ENCODE data around the gene CMSS1.

CMSS1 gene

DNA sequence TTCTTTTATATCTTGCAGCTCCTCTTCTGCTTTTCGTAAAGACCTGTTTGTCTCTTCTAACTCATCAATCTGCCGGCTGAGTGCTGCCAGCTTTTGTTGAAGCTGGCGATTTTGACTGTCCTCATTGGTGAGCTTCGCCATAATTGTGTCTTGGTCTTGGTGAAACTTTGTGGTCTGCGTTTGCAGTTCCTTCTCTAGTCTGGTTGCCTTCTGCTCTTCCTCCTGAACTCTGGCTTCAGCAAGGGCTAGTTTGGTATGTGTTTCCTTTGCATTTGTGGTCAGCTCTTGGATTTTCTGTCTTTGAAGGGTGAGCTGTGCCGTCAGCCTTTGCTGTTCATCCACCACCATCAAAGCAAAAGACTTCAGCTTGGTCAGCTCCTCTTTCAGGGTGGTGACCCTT is 32.9 kb downstream of the CMSS1 start:
- no peaks in the 10 kb centered on the region for H3K27me3 ChIP-seq (ENCODE audit: control insufficient read depth in 2 of 2, insufficient read depth in 2 of 2, low read length in 2 of 2)
- peaks cover 0 to 3% of the 10 kb centered on the region in 2 donors for H3K36me3 ChIP-seq (ENCODE audit: control insufficient read depth in 2 of 2, insufficient read depth in 2 of 2, low read length in 2 of 2)
- no peak overlapping the region for H3K27ac ChIP-seq (ENCODE audit: low read depth in 2 of 2, low read length in 2 of 2)
- no peak overlapping the region for H3K4me3 ChIP-seq (ENCODE audit: low read length in 2 of 2)
- H3K4me1 ChIP-seq (ENCODE audit: control insufficient read depth in 2 of 2, insufficient read depth in 2 of 2, low read length in 2 of 2), result peaks cover 0 to 2% of the 10 kb centered on the region in 2 donors
- no peaks in the 10 kb centered on the region for H3K9me3 ChIP-seq (ENCODE audit: control insufficient read depth in 2 of 2, low read length in 2 of 2)
- H3K9ac ChIP-seq (ENCODE audit: low read depth in 1 of 2, low read length in 2 of 2), result no peak overlapping the region

DNA sequence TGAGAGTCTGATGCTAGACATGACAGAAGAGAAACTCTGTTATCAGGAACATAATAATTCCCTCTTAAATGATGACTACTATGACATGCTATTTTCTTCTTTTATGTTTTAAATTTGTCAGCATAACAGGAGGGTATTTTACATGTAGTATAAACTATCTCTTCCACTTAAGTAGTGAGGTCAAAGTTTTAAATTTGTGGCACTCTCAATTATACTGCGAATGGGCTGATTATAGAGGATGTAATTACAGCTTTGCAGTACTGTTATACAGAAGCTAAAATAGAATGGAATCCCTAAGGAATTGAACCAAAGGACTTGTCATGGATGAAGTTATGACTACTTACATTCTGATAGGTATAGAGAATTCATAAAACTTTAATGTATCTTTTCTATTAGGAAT is 34.3 kb downstream of the CMSS1 start:
- Histone ChIP-seq H3K4me3 (ENCODE audit: low read length in 2 of 2) (no peak overlapping the region), H3K27ac (ENCODE audit: low read depth in 2 of 2, low read length in 2 of 2) (no peak overlapping the region), H3K9me3 (ENCODE audit: control insufficient read depth in 2 of 2, low read length in 2 of 2) (no peaks in the 10 kb centered on the region), H3K36me3 (ENCODE audit: control insufficient read depth in 2 of 2, insufficient read depth in 2 of 2, low read length in 2 of 2) (peaks cover 0 to 3% of the 10 kb centered on the region in 2 donors), H3K4me1 (ENCODE audit: control insufficient read depth in 2 of 2, insufficient read depth in 2 of 2, low read length in 2 of 2) (no peaks in the 10 kb centered on the region), H3K9ac (ENCODE audit: low read depth in 1 of 2, low read length in 2 of 2) (no peak overlapping the region), H3K27me3 (ENCODE audit: control insufficient read depth in 2 of 2, insufficient read depth in 2 of 2, low read length in 2 of 2) (no peaks in the 10 kb centered on the region)

- Histone ChIP-seq H3K4me3 (ENCODE audit: low read length in 2 of 2) (no peak overlapping the region), H3K27me3 (ENCODE audit: control insufficient read depth in 2 of 2, insufficient read depth in 2 of 2, low read length in 2 of 2) (no peaks in the 10 kb centered on the region), H3K9ac (ENCODE audit: low read depth in 1 of 2, low read length in 2 of 2) (no peak overlapping the region), H3K27ac (ENCODE audit: low read depth in 2 of 2, low read length in 2 of 2) (no peak overlapping the region), H3K36me3 (ENCODE audit: control insufficient read depth in 2 of 2, insufficient read depth in 2 of 2, low read length in 2 of 2) (peaks cover 0 to 3% of the 10 kb centered on the region in 2 donors), H3K9me3 (ENCODE audit: control insufficient read depth in 2 of 2, low read length in 2 of 2) (no peaks in the 10 kb centered on the region), H3K4me1 (ENCODE audit: control insufficient read depth in 2 of 2, insufficient read depth in 2 of 2, low read length in 2 of 2) (no peaks in the 10 kb centered on the region)
Observed at GRCh38 chr3:99852851-99853250, 35.2 kb downstream of the CMSS1 start.

DNA sequence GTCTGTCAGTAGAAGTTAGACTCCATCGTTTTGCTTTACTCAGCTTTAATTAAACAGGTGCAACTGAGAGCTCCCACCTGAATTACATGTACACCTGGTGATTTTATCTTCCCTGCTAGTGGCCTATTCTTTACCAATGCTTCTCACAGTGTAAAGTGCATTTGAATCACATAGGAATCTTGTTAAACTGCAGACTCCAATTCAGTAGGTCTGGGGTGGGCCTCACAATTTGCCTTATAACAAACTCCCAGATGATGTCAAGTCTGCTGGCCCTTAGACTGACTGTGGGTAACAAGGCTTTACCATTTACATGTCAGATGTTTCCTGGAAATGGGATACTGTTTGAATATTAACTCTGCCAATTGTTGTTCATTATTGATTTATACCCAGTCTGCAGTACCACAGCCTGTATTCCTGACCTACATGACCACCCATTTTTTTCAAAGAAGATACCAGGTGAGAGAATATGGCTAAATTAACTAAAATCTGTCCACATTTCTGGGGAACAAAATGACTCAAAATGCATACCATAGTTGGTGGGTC is 37.2 kb downstream of the CMSS1 start:
- Histone ChIP-seq H3K36me3 (ENCODE audit: control insufficient read depth in 2 of 2, insufficient read depth in 2 of 2, low read length in 2 of 2) (peaks cover 0 to 3% of the 10 kb centered on the region in 2 donors), H3K27ac (ENCODE audit: low read depth in 2 of 2, low read length in 2 of 2) (no peak overlapping the region), H3K9me3 (ENCODE audit: control insufficient read depth in 2 of 2, low read length in 2 of 2) (no peaks in the 10 kb centered on the region), H3K4me1 (ENCODE audit: control insufficient read depth in 2 of 2, insufficient read depth in 2 of 2, low read length in 2 of 2) (no peaks in the 10 kb centered on the region), H3K9ac (ENCODE audit: low read depth in 1 of 2, low read length in 2 of 2) (no peak overlapping the region), H3K4me3 (ENCODE audit: low read length in 2 of 2) (no peak overlapping the region), H3K27me3 (ENCODE audit: control insufficient read depth in 2 of 2, insufficient read depth in 2 of 2, low read length in 2 of 2) (no peaks in the 10 kb centered on the region)

DNA sequence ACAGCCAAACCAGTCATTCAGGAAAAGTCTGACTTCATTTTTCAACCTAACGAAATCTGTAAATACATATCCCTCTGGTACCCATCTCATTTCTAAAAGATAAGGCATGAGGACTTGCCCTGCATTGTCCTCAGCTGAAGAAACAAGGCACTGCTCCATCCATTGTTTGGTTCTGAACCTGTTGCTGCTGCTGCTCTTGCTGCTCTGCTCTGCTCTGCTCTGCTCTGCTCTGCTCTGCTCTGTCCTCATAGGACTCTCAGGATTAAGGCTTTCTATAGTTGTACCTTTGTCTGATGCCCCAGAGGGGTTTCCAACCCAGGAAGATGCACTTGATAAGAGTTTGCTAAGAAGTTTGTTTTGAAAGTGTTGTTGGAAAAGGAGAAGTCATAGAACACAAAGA is 38.2 kb downstream of the CMSS1 start:
- Histone ChIP-seq H3K27me3 (ENCODE audit: control insufficient read depth in 2 of 2, insufficient read depth in 2 of 2, low read length in 2 of 2) (no peaks in the 10 kb centered on the region), H3K27ac (ENCODE audit: low read depth in 2 of 2, low read length in 2 of 2) (no peak overlapping the region), H3K36me3 (ENCODE audit: control insufficient read depth in 2 of 2, insufficient read depth in 2 of 2, low read length in 2 of 2) (no peaks in the 10 kb centered on the region), H3K9me3 (ENCODE audit: control insufficient read depth in 2 of 2, low read length in 2 of 2) (no peaks in the 10 kb centered on the region), H3K9ac (ENCODE audit: low read depth in 1 of 2, low read length in 2 of 2) (no peak overlapping the region), H3K4me3 (ENCODE audit: low read length in 2 of 2) (no peak overlapping the region), H3K4me1 (ENCODE audit: control insufficient read depth in 2 of 2, insufficient read depth in 2 of 2, low read length in 2 of 2) (no peaks in the 10 kb centered on the region)

DNA sequence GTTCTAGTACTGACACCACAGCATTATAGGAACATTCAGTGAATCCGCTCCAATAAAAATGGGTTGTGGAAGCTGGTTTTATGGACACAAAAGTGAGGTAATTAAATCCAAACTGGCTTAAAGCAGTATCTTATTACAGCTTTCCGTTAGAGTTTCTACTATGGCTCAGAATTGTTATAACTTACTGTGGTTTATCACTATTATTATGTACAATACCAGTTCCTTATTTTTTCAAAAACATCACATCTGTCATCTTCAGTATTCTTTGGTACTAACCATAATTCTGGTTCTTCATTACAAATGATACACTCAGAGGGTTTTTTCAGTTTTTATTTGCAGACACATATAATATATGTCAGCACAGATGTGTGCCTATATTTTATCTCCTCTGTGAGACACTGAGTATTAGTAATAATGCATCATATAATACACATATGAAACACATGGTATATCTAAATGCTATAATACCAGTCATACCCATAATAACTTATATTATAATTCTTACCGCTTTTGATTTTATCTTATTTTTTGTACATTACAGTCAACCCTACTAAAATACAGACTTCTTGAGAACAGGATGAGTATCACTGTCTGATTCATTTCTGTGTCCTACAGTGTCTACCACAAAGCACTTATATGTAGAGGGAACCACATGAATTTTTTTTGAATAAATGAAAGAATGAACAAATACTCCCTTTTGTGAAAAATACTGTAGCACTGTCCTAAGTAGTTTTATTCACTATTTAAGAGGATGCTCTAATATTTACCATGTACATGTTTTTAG is 39.0 kb downstream of the CMSS1 start:
- H3K4me1 ChIP-seq (ENCODE audit: control insufficient read depth in 2 of 2, insufficient read depth in 2 of 2, low read length in 2 of 2), result no peaks in the 10 kb centered on the region
- no peak overlapping the region for H3K4me3 ChIP-seq (ENCODE audit: low read length in 2 of 2)
- no peak overlapping the region for H3K9ac ChIP-seq (ENCODE audit: low read depth in 1 of 2, low read length in 2 of 2)
- no peaks in the 10 kb centered on the region for H3K9me3 ChIP-seq (ENCODE audit: control insufficient read depth in 2 of 2, low read length in 2 of 2)
- peaks cover 0 to 4% of the 10 kb centered on the region in 2 donors for H3K36me3 ChIP-seq (ENCODE audit: control insufficient read depth in 2 of 2, insufficient read depth in 2 of 2, low read length in 2 of 2)
- H3K27me3 ChIP-seq (ENCODE audit: control insufficient read depth in 2 of 2, insufficient read depth in 2 of 2, low read length in 2 of 2), result no peaks in the 10 kb centered on the region
- no peak overlapping the region for H3K27ac ChIP-seq (ENCODE audit: low read depth in 2 of 2, low read length in 2 of 2)

GRCh38 chr3:99857278-99857677 is 39.6 kb downstream of the CMSS1 start:
- Histone ChIP-seq H3K9ac (ENCODE audit: low read depth in 1 of 2, low read length in 2 of 2) (no peak overlapping the region), H3K36me3 (ENCODE audit: control insufficient read depth in 2 of 2, insufficient read depth in 2 of 2, low read length in 2 of 2) (peaks cover 0 to 4% of the 10 kb centered on the region in 2 donors), H3K4me3 (ENCODE audit: low read length in 2 of 2) (no peak overlapping the region), H3K9me3 (ENCODE audit: control insufficient read depth in 2 of 2, low read length in 2 of 2) (no peaks in the 10 kb centered on the region), H3K27me3 (ENCODE audit: control insufficient read depth in 2 of 2, insufficient read depth in 2 of 2, low read length in 2 of 2) (no peaks in the 10 kb centered on the region), H3K27ac (ENCODE audit: low read depth in 2 of 2, low read length in 2 of 2) (peak overlapping the region in 1 of 2 donors; percentile 12), H3K4me1 (ENCODE audit: control insufficient read depth in 2 of 2, insufficient read depth in 2 of 2, low read length in 2 of 2) (no peaks in the 10 kb centered on the region)

- Histone ChIP-seq H3K36me3 (ENCODE audit: control insufficient read depth in 2 of 2, insufficient read depth in 2 of 2, low read length in 2 of 2) (peaks cover 3 to 4% of the 10 kb centered on the region in 2 donors), H3K9me3 (ENCODE audit: control insufficient read depth in 2 of 2, low read length in 2 of 2) (no peaks in the 10 kb centered on the region), H3K27ac (ENCODE audit: low read depth in 2 of 2, low read length in 2 of 2) (no peak overlapping the region), H3K4me3 (ENCODE audit: low read length in 2 of 2) (no peak overlapping the region), H3K4me1 (ENCODE audit: control insufficient read depth in 2 of 2, insufficient read depth in 2 of 2, low read length in 2 of 2) (no peaks in the 10 kb centered on the region), H3K9ac (ENCODE audit: low read depth in 1 of 2, low read length in 2 of 2) (no peak overlapping the region), H3K27me3 (ENCODE audit: control insufficient read depth in 2 of 2, insufficient read depth in 2 of 2, low read length in 2 of 2) (no peaks in the 10 kb centered on the region)
Observed at GRCh38 chr3:99858469-99858868, 40.8 kb downstream of the CMSS1 start.

DNA sequence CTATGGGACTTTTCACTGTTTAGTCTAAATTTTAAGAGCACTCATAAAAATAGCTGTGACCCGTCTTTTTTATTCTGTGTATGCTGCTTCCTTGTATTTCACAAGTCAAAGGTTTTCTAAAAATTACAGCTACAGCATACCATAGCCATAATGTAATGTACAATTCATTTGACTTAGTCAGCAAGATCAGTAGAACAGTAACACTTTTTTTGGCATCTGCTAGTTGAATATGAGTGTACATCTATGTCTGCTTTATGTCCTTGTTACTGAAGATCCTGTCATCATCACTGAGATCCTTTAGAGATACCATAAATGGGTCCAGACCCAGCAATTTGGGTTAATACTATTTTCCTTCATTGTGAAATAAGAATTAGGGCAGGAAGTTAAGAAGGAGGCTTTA is 42.2 kb downstream of the CMSS1 start:
- no peaks in the 10 kb centered on the region for H3K27me3 ChIP-seq (ENCODE audit: control insufficient read depth in 2 of 2, insufficient read depth in 2 of 2, low read length in 2 of 2)
- no peak overlapping the region for H3K4me3 ChIP-seq (ENCODE audit: low read length in 2 of 2)
- H3K9ac ChIP-seq (ENCODE audit: low read depth in 1 of 2, low read length in 2 of 2), result no peak overlapping the region
- H3K27ac ChIP-seq (ENCODE audit: low read depth in 2 of 2, low read length in 2 of 2), result peak overlapping the region in 1 of 2 donors; percentile 7
- H3K36me3 ChIP-seq (ENCODE audit: control insufficient read depth in 2 of 2, insufficient read depth in 2 of 2, low read length in 2 of 2), result peaks cover 3 to 4% of the 10 kb centered on the region in 2 donors
- H3K9me3 ChIP-seq (ENCODE audit: control insufficient read depth in 2 of 2, low read length in 2 of 2), result no peaks in the 10 kb centered on the region
- no peaks in the 10 kb centered on the region for H3K4me1 ChIP-seq (ENCODE audit: control insufficient read depth in 2 of 2, insufficient read depth in 2 of 2, low read length in 2 of 2)

DNA sequence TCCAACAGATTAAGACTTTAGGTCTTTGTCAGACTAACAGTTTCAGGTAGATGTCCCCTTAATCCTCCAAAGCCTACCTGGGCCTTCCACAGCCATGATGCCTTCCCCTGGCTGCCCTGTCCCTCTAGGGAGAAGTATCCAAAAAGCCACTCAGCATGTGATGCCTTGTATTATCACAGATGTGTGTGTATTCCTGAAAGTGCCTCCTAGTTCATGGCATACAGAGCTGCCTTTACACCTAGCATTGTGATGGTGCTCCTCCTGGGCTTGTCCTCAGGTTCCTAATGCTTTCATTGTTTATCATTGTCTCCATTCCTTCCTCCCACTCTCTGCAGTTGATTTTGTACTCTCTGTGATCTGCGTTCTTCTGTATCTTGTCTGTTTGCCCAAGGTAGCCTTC is 43.6 kb downstream of the CMSS1 start:
- Histone ChIP-seq H3K9ac (ENCODE audit: low read depth in 1 of 2, low read length in 2 of 2) (no peak overlapping the region), H3K4me1 (ENCODE audit: control insufficient read depth in 2 of 2, insufficient read depth in 2 of 2, low read length in 2 of 2) (no peaks in the 10 kb centered on the region), H3K27ac (ENCODE audit: low read depth in 2 of 2, low read length in 2 of 2) (no peak overlapping the region), H3K9me3 (ENCODE audit: control insufficient read depth in 2 of 2, low read length in 2 of 2) (no peaks in the 10 kb centered on the region), H3K27me3 (ENCODE audit: control insufficient read depth in 2 of 2, insufficient read depth in 2 of 2, low read length in 2 of 2) (no peaks in the 10 kb centered on the region), H3K4me3 (ENCODE audit: low read length in 2 of 2) (no peak overlapping the region), H3K36me3 (ENCODE audit: control insufficient read depth in 2 of 2, insufficient read depth in 2 of 2, low read length in 2 of 2) (peaks cover 3 to 4% of the 10 kb centered on the region in 2 donors)
